ENCODE data around the gene ITGB3. TPM values are rescaled to one million over a fixed set of nuclear protein-coding genes. Genes with fewer than 3 reads are reported as not detected.
A peak's percentile ranks its signal among the peaks of the same experiment; 100 is the strongest.

ITGB3 gene
- 10 to 100 TPM in 2 of 3 donors, 1 to 10 TPM in 1; 4.2 to 30.6 (median 11.6) TPM for total RNA-seq
- total RNA-seq (2013) = 44.3 TPM

- peaks cover 46 to 57% of the 10 kb centered on the region in 2 donors for H3K27me3 Mint-ChIP-seq (ENCODE audit: low read depth in 2 of 2)
- H3K27ac Mint-ChIP-seq = peak within 1 kb of the TSS in 1 of 2 donors; percentile 56
- Histone ChIP-seq H3K27me3 (ENCODE audit: control insufficient read depth, insufficient read depth, low read length) (peaks cover 14% of the 10 kb centered on the region), H3K4me1 (ENCODE audit: control insufficient read depth, insufficient read depth, low read length) (peaks cover 12% of the 10 kb centered on the region), H3K4me3 (ENCODE audit: low read length) (peak within 1 kb of the TSS; percentile 30), H3K9me3 (ENCODE audit: control insufficient read depth, insufficient read depth, low read length) (no peaks in the 10 kb centered on the region), H3K27ac (ENCODE audit: low read length) (no peak within 1 kb of the TSS), H3K36me3 (ENCODE audit: control insufficient read depth, insufficient read depth, low read length) (no peaks in the 10 kb centered on the region)
- DNase-seq (peak; percentile 47 to 77), ATAC-seq (peak; percentile 87 to 97 (median 95))
- TF ChIP-seq CTCF (IDR thresholded peaks at IDR 0.05) = no peak
- H3K36me3 Mint-ChIP-seq = no peaks in the 10 kb centered on the region
- intact Hi-C loops (cut with micrococcal nuclease) = no loop called here
- WGBS (ENCODE audit: insufficient coverage) = 1% methylated on average over 112 of the region's 112 CpGs
- H3K4me3 Mint-ChIP-seq = peak within 1 kb of the TSS; percentile 99
- no peaks in the 10 kb centered on the region for H3K9me3 Mint-ChIP-seq
- peaks cover 11 to 15% of the 10 kb centered on the region in 2 donors for H3K4me1 Mint-ChIP-seq
Measured at GRCh38 chr17:47253541-47254402, at the start of gene ITGB3. TSS of gene ITGB3 (plus strand) at chr17:47253827. CDS start at chr17:47253862, 35 bp downstream.

GRCh38 chr17:47203984-47204721, 49.5 kb upstream of the ITGB3 start:
- H3K4me3 ChIP-seq (ENCODE audit: low read length) = no peak overlapping the region
- H3K36me3 Mint-ChIP-seq = no peaks in the 10 kb centered on the region
- H3K27ac Mint-ChIP-seq = peak overlapping the region; percentile 86 to 90
- peaks cover 47% of the 10 kb centered on the region for H3K4me1 ChIP-seq (ENCODE audit: control insufficient read depth, insufficient read depth, low read length)
- DNase-seq (peak; percentile 47 to 70), ATAC-seq (peak; percentile 55 to 71 (median 57))
- peak overlapping the region; percentile 72 for H3K4me3 Mint-ChIP-seq
- H3K27me3 Mint-ChIP-seq (ENCODE audit: low read depth in 2 of 2) = no peaks in the 10 kb centered on the region
- H3K27me3 ChIP-seq (ENCODE audit: control insufficient read depth, insufficient read depth, low read length) = no peaks in the 10 kb centered on the region
- no peaks in the 10 kb centered on the region for H3K9me3 ChIP-seq (ENCODE audit: control insufficient read depth, insufficient read depth, low read length)
- 53% methylated on average over 3 of the region's 6 CpGs for WGBS (ENCODE audit: insufficient coverage)
- H3K9me3 Mint-ChIP-seq = no peaks in the 10 kb centered on the region
- no peaks in the 10 kb centered on the region for H3K36me3 ChIP-seq (ENCODE audit: control insufficient read depth, insufficient read depth, low read length)
- TF ChIP-seq CTCF (IDR thresholded peaks at IDR 0.05) = no peak
- H3K27ac ChIP-seq (ENCODE audit: low read length) = peak overlapping the region; percentile 95
- intact Hi-C loops (cut with micrococcal nuclease) = loop anchor here (1.0 to 2.0 kb wide), 2 partner anchors 15 to 16 kb away; partner anchors contain the start of gene CDC27
- peaks cover 29 to 30% of the 10 kb centered on the region in 2 donors for H3K4me1 Mint-ChIP-seq

- peak in 1 of 2 donors; percentile 68 for DNase-seq
- Mint-ChIP-seq H3K27ac (peak overlapping the region; percentile 86 to 90), H3K27me3 (ENCODE audit: low read depth in 2 of 2) (no peaks in the 10 kb centered on the region), H3K4me3 (peak overlapping the region; percentile 72), H3K4me1 (peaks cover 29 to 30% of the 10 kb centered on the region in 2 donors), H3K36me3 (no peaks in the 10 kb centered on the region), H3K9me3 (no peaks in the 10 kb centered on the region)
- no peaks in the 10 kb centered on the region for H3K27me3 ChIP-seq (ENCODE audit: control insufficient read depth, insufficient read depth, low read length)
- no peaks in the 10 kb centered on the region for H3K9me3 ChIP-seq (ENCODE audit: control insufficient read depth, insufficient read depth, low read length)
- no peaks in the 10 kb centered on the region for H3K36me3 ChIP-seq (ENCODE audit: control insufficient read depth, insufficient read depth, low read length)
- WGBS (ENCODE audit: insufficient coverage) = 29% methylated on average over 6 of the region's 6 CpGs
- ATAC-seq = peak; percentile 72 to 79 (median 74)
- peak overlapping the region; percentile 30 for H3K4me3 ChIP-seq (ENCODE audit: low read length)
- no peak for TF ChIP-seq CTCF (IDR thresholded peaks at IDR 0.05)
- intact Hi-C loops (cut with micrococcal nuclease) = loop anchor here (1.0 to 2.0 kb wide), 2 partner anchors 15 to 16 kb away; partner anchors contain the start of gene CDC27
- peaks cover 41% of the 10 kb centered on the region for H3K4me1 ChIP-seq (ENCODE audit: control insufficient read depth, insufficient read depth, low read length)
- H3K27ac ChIP-seq (ENCODE audit: low read length) = peak overlapping the region; percentile 95
Measured at GRCh38 chr17:47204722-47205418, 48.8 kb upstream of the ITGB3 start.
